Hepatocyte (in vitro differentiated cells): ENCODE measurements around the gene NHSL1.

Experiments
- EZH2 ChIP-seq: fragments of 200-600 bp; sonication (generic); IDR thresholded peaks from 2 replicates; pipeline ENCODE4 v1.6.1; 2016; ENCODE audit warnings: antibody characterized with exemption, mild to moderate bottlenecking, borderline replicate concordance
- EZH2phosphoT487 ChIP-seq: fragments of 200-600 bp; sonication (generic); IDR thresholded peaks from one replicate; pipeline ENCODE4 v1.6.1; 2018; ENCODE audit warnings: antibody characterized with exemption, mild to moderate bottlenecking, low read depth, moderate library complexity; ENCODE audit not compliant: unreplicated experiment, severe bottlenecking
- TF ChIP-seq, protein P1 (sequence below): fragments of 200-600 bp; sonication (generic); IDR thresholded peaks from 2 replicates; pipeline ENCODE4 v1.5.1; 2016; ENCODE audit warnings: antibody characterized with exemption, mild to moderate bottlenecking; ENCODE audit not compliant: poor library complexity

DNA sequence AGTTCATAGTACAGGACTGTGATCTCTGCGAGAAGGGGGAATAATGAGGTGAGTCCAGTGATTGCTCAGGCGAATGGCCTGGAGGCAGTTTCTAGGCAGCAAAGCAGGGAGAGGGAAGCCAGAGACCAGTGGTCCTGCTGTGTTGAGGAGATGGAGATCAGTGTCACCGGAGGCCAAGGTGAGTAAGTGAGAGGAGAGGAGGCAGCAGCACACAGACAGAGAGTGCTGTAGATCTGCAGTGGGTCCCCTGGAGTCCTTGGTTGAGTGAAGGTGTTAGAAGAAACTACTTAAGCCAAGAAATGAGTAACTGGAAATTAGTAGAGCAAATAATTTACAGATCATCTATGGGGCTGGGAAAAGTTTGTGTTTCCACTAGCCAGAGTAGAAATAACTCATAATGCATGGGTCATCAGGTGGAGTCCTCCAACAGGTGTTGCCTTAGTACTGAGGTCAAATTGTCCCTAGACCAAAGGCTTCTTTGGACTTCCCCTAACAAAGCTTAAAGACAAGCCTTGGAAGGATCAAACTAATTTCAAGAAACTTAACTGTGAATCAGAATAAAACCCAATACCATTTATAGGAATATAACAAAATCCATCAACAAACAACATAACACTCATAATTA, 81.7 kb downstream of the NHSL1 start:
- TF ChIP-seq, protein P1, sequence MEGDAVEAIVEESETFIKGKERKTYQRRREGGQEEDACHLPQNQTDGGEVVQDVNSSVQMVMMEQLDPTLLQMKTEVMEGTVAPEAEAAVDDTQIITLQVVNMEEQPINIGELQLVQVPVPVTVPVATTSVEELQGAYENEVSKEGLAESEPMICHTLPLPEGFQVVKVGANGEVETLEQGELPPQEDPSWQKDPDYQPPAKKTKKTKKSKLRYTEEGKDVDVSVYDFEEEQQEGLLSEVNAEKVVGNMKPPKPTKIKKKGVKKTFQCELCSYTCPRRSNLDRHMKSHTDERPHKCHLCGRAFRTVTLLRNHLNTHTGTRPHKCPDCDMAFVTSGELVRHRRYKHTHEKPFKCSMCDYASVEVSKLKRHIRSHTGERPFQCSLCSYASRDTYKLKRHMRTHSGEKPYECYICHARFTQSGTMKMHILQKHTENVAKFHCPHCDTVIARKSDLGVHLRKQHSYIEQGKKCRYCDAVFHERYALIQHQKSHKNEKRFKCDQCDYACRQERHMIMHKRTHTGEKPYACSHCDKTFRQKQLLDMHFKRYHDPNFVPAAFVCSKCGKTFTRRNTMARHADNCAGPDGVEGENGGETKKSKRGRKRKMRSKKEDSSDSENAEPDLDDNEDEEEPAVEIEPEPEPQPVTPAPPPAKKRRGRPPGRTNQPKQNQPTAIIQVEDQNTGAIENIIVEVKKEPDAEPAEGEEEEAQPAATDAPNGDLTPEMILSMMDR: no peak
- TF ChIP-seq EZH2 (no peak), EZH2phosphoT487 (no peak)
